Left renal cortex interstitium (tissue), 4 donors: Measurements from ENCODE around the gene PARVB. TPM values are rescaled to one million over a fixed set of nuclear protein-coding genes. Genes with fewer than 3 reads are reported as not detected.

Experiments
- polyA plus RNA-seq, 4 donors: library from polyadenylated mRNA; unstranded; fragments of 120-200 nt; gene quantifications; one replicate each; pipeline ENCODE4 v1.2.1, GENCODE V29; 2013; ENCODE audit not compliant: insufficient read length in 4 of 4

PARVB gene
- polyA plus RNA-seq, 4 donors: 20.8 to 25.3 (median 23.9) TPM

Other genes starting within 250 kb of the PARVB start
- 1 to 10 TPM; 5.1 to 6.0 (median 5.7) TPM for gene EFCAB6, start 212.0 kb upstream of the PARVB start, polyA plus RNA-seq
- gene SULT4A1, start 161.8 kb upstream of the PARVB start, polyA plus RNA-seq: 1 to 10 TPM; 1.6 to 5.7 (median 3.1) TPM
- gene PNPLA5, start 132.3 kb upstream of the PARVB start, polyA plus RNA-seq: under 1 TPM in 3 of 4 donors, not detected in 1; 0.06 to 0.16 (median 0.13) TPM
- gene PNPLA3, start 100.5 kb upstream of the PARVB start, polyA plus RNA-seq: 1 to 10 TPM; 1.3 to 2.2 (median 1.6) TPM
- 10 to 100 TPM; 65.2 to 67.5 (median 66.5) TPM for gene SAMM50, start 68.9 kb upstream of the PARVB start, polyA plus RNA-seq
- 1 to 10 TPM; 2.0 to 3.0 (median 2.3) TPM for gene PARVG, start 156.6 kb downstream of the PARVB start, polyA plus RNA-seq